HCT116 (cell line): ENCODE measurements around the gene ZFHX3. TPM values are rescaled to one million over a fixed set of nuclear protein-coding genes. Genes with fewer than 3 reads are reported as not detected.

Experiments
- ATAC-seq: fragments of 200-7000 bp; cut with Tn5 transposase; 2 replicates; pipeline ENCODE4 v1.9.1; 2020; ENCODE audit warnings: mild to moderate bottlenecking, moderate library complexity
- BruUV-seq: library from RNA; stranded (reverse); fragments of 400-500 nt; replicated peaks from 2 replicates; lab custom pipeline; 2021; lab: Mats Ljungman, UMichigan
- CTCF ChIA-PET: fragments of 300-600 bp; sonication (Branson Sonifier 250); formaldehyde crosslinking; loops from one replicate; lab custom pipeline; 2021; ENCODE audit warnings: antibody characterized with exemption; lab: Charles Lee
- POLR2A ChIA-PET: fragments of 300-600, 350-600 bp; sonication (Branson Sonifier 250); formaldehyde crosslinking; loops from one replicate; lab custom pipeline; 2021; ENCODE audit warnings: antibody characterized with exemption; lab: Charles Lee
- RAD21 ChIA-PET, 2 experiments: fragments of 300-600 bp; sonication (Branson Sonifier 250); formaldehyde crosslinking; loops; one replicate each; lab custom pipeline; 2023; ENCODE audit warnings: low total read pairs in 2 of 2; ENCODE audit not compliant: uncharacterized antibody in 2 of 2, unreplicated experiment in 2 of 2, low non-redundant PET in 1 of 2; lab: Charles Lee
- DNase-seq: peaks from one replicate; pipeline ENCODE4 v3.0.0-alpha.2; 2010; ENCODE audit warnings: low read depth, low spot score
- H2AFZ ChIP-seq: fragments of 200-600 bp; shearing (Covaris generic), sonication (generic); 2 replicates; pipeline ENCODE4 v1.6.1; 2017; ENCODE audit warnings: low read depth, mixed run types, mixed read lengths, antibody characterized with exemption, low read length; ENCODE audit not compliant: poor library complexity, severe bottlenecking
- H3K27ac ChIP-seq: 2 replicates; pipeline ENCODE4 v1.5.1; 2012; ENCODE audit warnings: low read depth, low read length
- H3K27me3 ChIP-seq: fragments of 200-600 bp; sonication (generic); 2 replicates; pipeline ENCODE4 v1.6.1; 2016; ENCODE audit warnings: mixed run types, low read length, mixed read lengths; ENCODE audit not compliant: insufficient read depth
- H3K36me3 ChIP-seq, 2 experiments: fragments of 200-500 bp in 1 of 2; fragments of 200-600 bp in 1 of 2; sonication (Bioruptor generic) in 1 of 2; sonication (generic) in 1 of 2; 2 replicates each; pipeline versions ENCODE4 v1.5.1 to v1.6.1; 2014 to 2016; ENCODE audit warnings: low read length in 2 of 2, inconsistent platforms in 1 of 2, mixed read lengths in 1 of 2, mixed run types in 1 of 2; ENCODE audit not compliant: insufficient read depth in 2 of 2, control insufficient read depth in 1 of 2
- H3K4me1 ChIP-seq, 2 experiments: fragments of 200-600 bp in 1 of 2; sonication (generic) in 1 of 2; 2 replicates each; pipeline versions ENCODE4 v1.5.1 to v1.6.1; 2012 to 2017; ENCODE audit warnings: low read length in 2 of 2, inconsistent platforms in 1 of 2, mild to moderate bottlenecking in 1 of 2, mixed read lengths in 1 of 2, mixed run types in 1 of 2, moderate library complexity in 1 of 2; ENCODE audit not compliant: insufficient read depth in 2 of 2, control insufficient read depth in 1 of 2
- H3K4me2 ChIP-seq: fragments of 200-600 bp; sonication (generic); 2 replicates; pipeline ENCODE4 v1.6.1; 2017; ENCODE audit warnings: mixed run types, low read length, mixed read lengths
- H3K4me3 ChIP-seq, 2 experiments: fragments of 200-600 bp in 1 of 2; sonication (generic) in 1 of 2; replicated peaks in 1 of 2; 2 replicates each; pipeline ENCODE4 v1.5.1; 2011 to 2016; ENCODE audit warnings: low read length in 2 of 2, control low read depth in 1 of 2, low read depth in 1 of 2, mild to moderate bottlenecking in 1 of 2, mixed read lengths in 1 of 2, mixed run types in 1 of 2
- H3K79me2 ChIP-seq: fragments of 200-600 bp; sonication (generic); 2 replicates; pipeline ENCODE4 v1.6.1; 2017; ENCODE audit warnings: mild to moderate bottlenecking, mixed run types, low read length, moderate library complexity, mixed read lengths; ENCODE audit not compliant: insufficient read depth
- H3K9ac ChIP-seq: fragments of 200-600 bp; sonication (generic); 2 replicates; pipeline ENCODE4 v1.6.1; 2016; ENCODE audit warnings: low read length, mixed read lengths
- H3K9me2 ChIP-seq: fragments of 200-600 bp; sonication (generic), shearing (Covaris generic); 2 replicates; pipeline ENCODE4 v1.6.1; 2017; ENCODE audit warnings: mixed run types, mild to moderate bottlenecking, moderate library complexity; ENCODE audit not compliant: insufficient read depth
- H3K9me3 ChIP-seq, 2 experiments: fragments of 200-500 bp in 1 of 2; fragments of 200-600 bp in 1 of 2; sonication (Bioruptor generic) in 1 of 2; sonication (generic) in 1 of 2; 2 replicates each; pipeline ENCODE4 v1.6.1; 2014 to 2017; ENCODE audit warnings: low read length in 2 of 2, mixed read lengths in 2 of 2, inconsistent platforms in 1 of 2, low read depth in 1 of 2, mild to moderate bottlenecking in 1 of 2, mixed run types in 1 of 2, moderate library complexity in 1 of 2; ENCODE audit not compliant: control insufficient read depth in 1 of 2, insufficient read depth in 1 of 2
- H4K20me1 ChIP-seq: fragments of 200-600 bp; sonication (generic), shearing (Covaris generic); 2 replicates; pipeline ENCODE4 v1.6.1; 2017; ENCODE audit warnings: mixed run types, mild to moderate bottlenecking, moderate library complexity; ENCODE audit not compliant: insufficient read depth
- ATF3 ChIP-seq: IDR thresholded peaks from 2 replicates; pipeline ENCODE4 v1.6.1; 2012
- EGR1 ChIP-seq: IDR thresholded peaks from 2 replicates; pipeline ENCODE4 v1.6.1; 2012; ENCODE audit warnings: low read depth
- FOSL1 ChIP-seq: IDR thresholded peaks from 2 replicates; pipeline ENCODE4 v1.6.1; 2012; ENCODE audit warnings: low read depth
- JUND ChIP-seq: IDR thresholded peaks from 2 replicates; pipeline ENCODE4 v1.6.1; 2012
- POLR2AphosphoS5 ChIP-seq: IDR thresholded peaks from 2 replicates; pipeline ENCODE4 v1.6.1; 2011; ENCODE audit warnings: mild to moderate bottlenecking, low read depth, low read length, moderate library complexity
- REST ChIP-seq: IDR thresholded peaks from 2 replicates; pipeline ENCODE4 v1.6.1; 2012; ENCODE audit warnings: low read depth
- SRF ChIP-seq: IDR thresholded peaks from 2 replicates; pipeline ENCODE4 v1.6.1; 2012; ENCODE audit warnings: low read depth
- TCF7L2 ChIP-seq: IDR thresholded peaks from 2 replicates; pipeline ENCODE4 v1.7.0; 2011; ENCODE audit warnings: borderline replicate concordance, inconsistent platforms; ENCODE audit not compliant: insufficient read depth, insufficient read length; ENCODE audit errors: extremely low read depth
- YY1 ChIP-seq: IDR thresholded peaks from 2 replicates; pipeline ENCODE4 v1.6.1; 2011; ENCODE audit warnings: low read length, low read depth, moderate library complexity, mild to moderate bottlenecking; ENCODE audit not compliant: insufficient replicate concordance; ENCODE audit errors: extremely low read depth
- ZBTB33 ChIP-seq: IDR thresholded peaks from 2 replicates; pipeline ENCODE4 v1.6.1; 2011; ENCODE audit warnings: mild to moderate bottlenecking, low read length, moderate library complexity; ENCODE audit not compliant: insufficient replicate concordance; ENCODE audit errors: extremely low read depth
- ZNF274 ChIP-seq: fragments of 200-500 bp; sonication (Bioruptor generic); IDR thresholded peaks from 2 replicates; pipeline ENCODE4 v1.6.1; 2014; ENCODE audit warnings: mild to moderate bottlenecking, low read depth, low read length, inconsistent platforms
- intact Hi-C: fragments of 100-400 bp; cut with micrococcal nuclease; formaldehyde crosslinking; loops from 2 replicates; pipeline ENCODE4 v1.10.0; 2022
- total RNA-seq: library from RNA; stranded (reverse); gene quantifications from one replicate; pipeline ENCODE4 v1.2.1, GENCODE V29; 2021; ENCODE audit not compliant: unreplicated experiment

Gene ZFHX3
- total RNA-seq, 1 experiment from 2014 or later = 6.3 TPM

- intact Hi-C loops = no loop called here
- DNase-seq = no peak
- H4K20me1 ChIP-seq = no peaks in the 10 kb centered on the region
- H3K9me3 ChIP-seq = no peaks in the 10 kb centered on the region
- H3K36me3 ChIP-seq = no peaks in the 10 kb centered on the region
- H3K27me3 ChIP-seq = no peaks in the 10 kb centered on the region
- RAD21 ChIA-PET = no interaction called here
- no peak overlapping the region for H3K4me2 ChIP-seq
- TF ChIP-seq ZBTB33 (no peak), POLR2AphosphoS5 (no peak), JUND (no peak)
- CTCF ChIA-PET = interaction anchor here (1.0 to 1.6 kb wide), 2 partner anchors 46 to 544 kb away, joined by 3 to 7 read pairs; no protein-coding TSS in a partner anchor
- H3K9ac ChIP-seq = no peak overlapping the region
- POLR2A ChIA-PET = no interaction called here
- no peak overlapping the region for H3K4me3 ChIP-seq
- no peak for ATAC-seq
- no peaks in the 10 kb centered on the region for H3K79me2 ChIP-seq
- H3K4me1 ChIP-seq = no peaks in the 10 kb centered on the region
- H2AFZ ChIP-seq = no peak overlapping the region
- H3K27ac ChIP-seq = no peak overlapping the region
- BruUV-seq = no TSS peak
- no peaks in the 10 kb centered on the region for H3K9me2 ChIP-seq
Measured at GRCh38 chr16:72786606-72787005, 261.3 kb downstream of the ZFHX3 start.

- Histone ChIP-seq H3K4me2 (no peak overlapping the region), H2AFZ (no peak overlapping the region), H3K79me2 (no peaks in the 10 kb centered on the region), H3K9me3 (no peaks in the 10 kb centered on the region), H3K9me2 (no peaks in the 10 kb centered on the region), H3K9ac (no peak overlapping the region), H3K27ac (no peak overlapping the region), H3K36me3 (no peaks in the 10 kb centered on the region), H4K20me1 (no peaks in the 10 kb centered on the region), H3K27me3 (no peaks in the 10 kb centered on the region), H3K4me1 (no peaks in the 10 kb centered on the region), H3K4me3 (no peak overlapping the region)
- POLR2A ChIA-PET = no interaction called here
- RAD21 ChIA-PET = no interaction called here
- ATAC-seq (no peak), DNase-seq (no peak)
- CTCF ChIA-PET = interaction anchor here (1.0 to 1.6 kb wide), 2 partner anchors 47 to 544 kb away, joined by 3 to 7 read pairs; no protein-coding TSS in a partner anchor
- no TSS peak for BruUV-seq
- intact Hi-C loops = no loop called here
- no peak for TF ChIP-seq EGR1
- no peak for TF ChIP-seq ATF3
- no peak for TF ChIP-seq TCF7L2
- TF ChIP-seq ZBTB33 = no peak
- TF ChIP-seq FOSL1 = no peak
- no peak for TF ChIP-seq YY1
- TF ChIP-seq ZNF274 = no peak
- TF ChIP-seq JUND = no peak
- TF ChIP-seq POLR2AphosphoS5 = no peak
- no peak for TF ChIP-seq REST
- TF ChIP-seq SRF = no peak
Measured at GRCh38 chr16:72785886-72786285, 262.0 kb downstream of the ZFHX3 start.
